MM.1S (cell line): Measurements from ENCODE around the gene MAEL.

Source experiments
- DNase-seq: peaks from one replicate; pipeline ENCODE4 v3.0.0-alpha.2; 2015
- H2AFZ ChIP-seq: fragments of 300-600 bp; sonication (generic); 2 replicates; pipeline ENCODE4 v1.6.0; 2016; ENCODE audit warnings: antibody characterized with exemption, low read length
- H3F3A ChIP-seq: fragments of 300-600 bp; sonication (generic); 2 replicates; pipeline ENCODE4 v1.6.1; 2016; ENCODE audit warnings: mild to moderate bottlenecking, antibody characterized with exemption, low read length, moderate library complexity, mixed read lengths; ENCODE audit not compliant: insufficient read depth
- H3K27ac ChIP-seq: fragments of 300-600 bp; sonication (generic); 2 replicates; pipeline ENCODE4 v1.5.1; 2016; ENCODE audit warnings: mild to moderate bottlenecking, low read length
- H3K27me3 ChIP-seq: fragments of 300-600 bp; sonication (generic); replicated peaks from 2 replicates; pipeline ENCODE4 v1.6.0; 2016; ENCODE audit warnings: low read length; ENCODE audit not compliant: insufficient read depth
- H3K36me3 ChIP-seq: fragments of 300-600 bp; sonication (generic); replicated peaks from 2 replicates; pipeline ENCODE4 v1.6.1; 2016; ENCODE audit warnings: mild to moderate bottlenecking, low read length, mixed read lengths; ENCODE audit not compliant: insufficient read depth
- H3K4me1 ChIP-seq: fragments of 300-600 bp; sonication (generic); 2 replicates; pipeline ENCODE4 v1.6.1; 2016; ENCODE audit warnings: low read length, mixed read lengths
- H3K4me2 ChIP-seq: fragments of 300-600 bp; sonication (generic); 2 replicates; pipeline ENCODE4 v1.6.0; 2016; ENCODE audit warnings: low read depth, low read length
- H3K4me3 ChIP-seq: fragments of 300-600 bp; sonication (generic); 2 replicates; pipeline ENCODE4 v1.5.1; 2016; ENCODE audit warnings: low read length, mixed read lengths
- H3K79me2 ChIP-seq: fragments of 300-600 bp; sonication (generic); 2 replicates; pipeline ENCODE4 v1.6.1; 2016; ENCODE audit warnings: mixed run types, low read length, mixed read lengths
- H3K9ac ChIP-seq: fragments of 300-600 bp; sonication (generic); 2 replicates; pipeline ENCODE4 v1.6.1; 2016; ENCODE audit warnings: low read length, mixed read lengths
- H3K9me2 ChIP-seq: fragments of 300-600 bp; sonication (generic); replicated peaks from 2 replicates; pipeline ENCODE4 v1.6.1; 2016; ENCODE audit warnings: mild to moderate bottlenecking, low read length, mixed read lengths; ENCODE audit not compliant: insufficient read depth
- H3K9me3 ChIP-seq: fragments of 300-600 bp; sonication (generic); replicated peaks from 2 replicates; pipeline ENCODE4 v1.6.1; 2016; ENCODE audit warnings: mild to moderate bottlenecking, low read length, mixed read lengths; ENCODE audit not compliant: insufficient read depth
- H4K20me1 ChIP-seq: fragments of 300-600 bp; sonication (generic); 2 replicates; pipeline ENCODE4 v1.6.1; 2016; ENCODE audit warnings: mild to moderate bottlenecking, low read length, moderate library complexity, mixed read lengths; ENCODE audit not compliant: insufficient read depth
- CTCF ChIP-seq: fragments of 300-600 bp; sonication (generic); IDR thresholded peaks from 2 replicates; pipeline ENCODE4 v1.5.1; 2016; ENCODE audit warnings: antibody characterized with exemption, low read length, mixed read lengths
- EZH2 ChIP-seq: fragments of 300-600 bp; sonication (generic); optimal IDR thresholded peaks from 2 replicates; pipeline ENCODE3; 2017; ENCODE audit warnings: low read depth, mild to moderate bottlenecking, antibody characterized with exemption, low read length, mixed read lengths
- EZH2phosphoT487 ChIP-seq: fragments of 300-600 bp; sonication (generic); IDR thresholded peaks from 2 replicates; pipeline ENCODE4 v1.6.1; 2018; ENCODE audit warnings: antibody characterized with exemption, low read length

The MAEL gene

GRCh38 chr1:166981589-166981988, 7.5 kb upstream of the MAEL start:
- no peaks in the 10 kb centered on the region for H3K36me3 ChIP-seq
- no peak overlapping the region for H3K4me2 ChIP-seq
- peaks cover 6% of the 10 kb centered on the region; the same call in 1 of the 2 replicates for H3K4me1 ChIP-seq
- H2AFZ ChIP-seq: no peak overlapping the region
- no peak overlapping the region for H3K27ac ChIP-seq
- no peak for TF ChIP-seq EZH2
- TF ChIP-seq CTCF: no peak
- no peak for TF ChIP-seq EZH2phosphoT487
- H3K9me3 ChIP-seq: no peaks in the 10 kb centered on the region
- no peak overlapping the region for H3K4me3 ChIP-seq
- H4K20me1 ChIP-seq: no peaks in the 10 kb centered on the region
- no peak overlapping the region for H3K9ac ChIP-seq
- DNase-seq: no peak
- no peaks in the 10 kb centered on the region for H3K9me2 ChIP-seq
- no peaks in the 10 kb centered on the region for H3K27me3 ChIP-seq
- no peaks in the 10 kb centered on the region for H3F3A ChIP-seq
- H3K79me2 ChIP-seq: no peaks in the 10 kb centered on the region

- DNase-seq: no peak
- Histone ChIP-seq H3K9me3 (0 out of 2 replicates have a peak, but pooled peaks cover 3% of the 10 kb centered on the region), H2AFZ (no peak overlapping the region), H3K27ac (peak overlapping the region; percentile 56; the same call in 1 of the 2 replicates), H4K20me1 (no peaks in the 10 kb centered on the region), H3K4me2 (peak overlapping the region; percentile 68), H3K4me1 (peaks cover 29% of the 10 kb centered on the region), H3K4me3 (peak overlapping the region; percentile 36), H3K27me3 (no peaks in the 10 kb centered on the region), H3K79me2 (no peaks in the 10 kb centered on the region), H3F3A (peaks cover 27% of the 10 kb centered on the region), H3K9me2 (no peaks in the 10 kb centered on the region), H3K9ac (no peak overlapping the region), H3K36me3 (no peaks in the 10 kb centered on the region)
- TF ChIP-seq EZH2phosphoT487: no peak
- TF ChIP-seq EZH2: no peak
- no peak for TF ChIP-seq CTCF
These were observed 10.0 kb downstream of the MAEL start for GRCh38 chr1:166999075-166999474.

- Histone ChIP-seq H3F3A (peaks cover 27% of the 10 kb centered on the region), H3K9me2 (no peaks in the 10 kb centered on the region), H3K27me3 (no peaks in the 10 kb centered on the region), H2AFZ (no peak overlapping the region), H3K36me3 (no peaks in the 10 kb centered on the region), H3K9ac (no peak overlapping the region), H3K4me3 (peak overlapping the region; percentile 36; the same call in 1 of the 2 replicates), H4K20me1 (no peaks in the 10 kb centered on the region), H3K4me2 (peak overlapping the region; percentile 68), H3K27ac (peak overlapping the region; percentile 56; the same call in 1 of the 2 replicates), H3K79me2 (no peaks in the 10 kb centered on the region), H3K4me1 (peaks cover 29% of the 10 kb centered on the region), H3K9me3 (0 out of 2 replicates have a peak, but pooled peaks cover 3% of the 10 kb centered on the region)
- TF ChIP-seq EZH2phosphoT487: no peak
- TF ChIP-seq EZH2: no peak
- no peak for TF ChIP-seq CTCF
- DNase-seq: peak; percentile 97
These were observed 10.5 kb downstream of the MAEL start for GRCh38 chr1:166999500-167000055.
